Activated CD4-positive, alpha-beta memory T cell treated with anti-CD3 and anti-CD28 coated beads for 36 hours (primary cell): Measurements from ENCODE around the gene SLC35G6. TPM values are rescaled to one million over a fixed set of nuclear protein-coding genes. Genes with fewer than 3 reads are reported as not detected.
"Not testable (repeated sequence)": the region's sequence is repeated elsewhere in the genome, so short reads cannot be mapped to it uniquely, and the experiment has no call there.

Experiments
- CTCF ChIA-PET: fragments of 350-600 bp; sonication (Branson Sonifier 250); formaldehyde crosslinking; loops from one replicate; lab custom pipeline; 2021; ENCODE audit warnings: antibody characterized with exemption, inconsistent platforms; lab: Charles Lee
- POLR2A ChIA-PET: fragments of 350-600 bp; sonication (Branson Sonifier 250); formaldehyde crosslinking; loops from one replicate; lab custom pipeline; 2021; ENCODE audit warnings: antibody characterized with exemption; lab: Charles Lee
- DNase-seq: peaks from one replicate; pipeline ENCODE4 v3.0.0-alpha.2; 2020
- H3K27ac Mint-ChIP-seq: one replicate; pipeline ENCODE4 v1.8.0; 2021; ENCODE audit warnings: mixed read lengths
- H3K27me3 Mint-ChIP-seq: one replicate; pipeline ENCODE4 v1.8.0; 2021; ENCODE audit warnings: mixed read lengths
- H3K36me3 Mint-ChIP-seq: one replicate; pipeline ENCODE4 v1.8.0; 2021; ENCODE audit warnings: mixed read lengths
- H3K4me1 Mint-ChIP-seq: one replicate; pipeline ENCODE4 v1.8.0; 2021; ENCODE audit warnings: low read depth, mixed read lengths
- H3K4me3 Mint-ChIP-seq: one replicate; pipeline ENCODE4 v1.8.0; 2021; ENCODE audit warnings: mild to moderate bottlenecking, mixed read lengths
- H3K9me3 Mint-ChIP-seq: one replicate; pipeline ENCODE4 v1.8.0; 2021; ENCODE audit warnings: mixed read lengths
- intact Hi-C: fragments of 100-400 bp; cut with micrococcal nuclease; formaldehyde crosslinking; loops from one replicate; pipeline ENCODE4 v1.15.1; 2023
- total RNA-seq, 2 experiments: library from RNA; stranded (reverse); gene quantifications; one replicate each; pipeline ENCODE4 v1.2.3, GENCODE V29; 2021

The SLC35G6 gene
- total RNA-seq, 2 experiments from 2014 or later, result not detected

GRCh38 chr17:7469843-7470242 is 11.4 kb upstream of the SLC35G6 start:
- POLR2A ChIA-PET, intact Hi-C loops, H3K27me3 Mint-ChIP-seq, H3K36me3 Mint-ChIP-seq, H3K27ac Mint-ChIP-seq, H3K4me3 Mint-ChIP-seq, H3K9me3 Mint-ChIP-seq, DNase-seq: not testable (repeated sequence)
- CTCF ChIA-PET, result interaction anchor here (1.7 kb wide), 1 partner anchor 33 kb away, joined by 8 read pairs; no protein-coding TSS in a partner anchor
- peaks cover 13% of the 10 kb centered on the region for H3K4me1 Mint-ChIP-seq

- H3K27ac Mint-ChIP-seq, DNase-seq, intact Hi-C loops, H3K4me3 Mint-ChIP-seq, H3K36me3 Mint-ChIP-seq, H3K9me3 Mint-ChIP-seq, H3K27me3 Mint-ChIP-seq: not testable (repeated sequence)
- CTCF ChIA-PET, result interaction anchor here (1.4 to 1.7 kb wide), 2 partner anchors 34 to 90 kb away, joined by 4 to 8 read pairs; no protein-coding TSS in a partner anchor
- H3K4me1 Mint-ChIP-seq, result peaks cover 13% of the 10 kb centered on the region
- POLR2A ChIA-PET, result interaction anchor here (0.7 kb wide), 1 partner anchor 15 kb away, joined by 3 read pairs; no protein-coding TSS in a partner anchor
These were observed 10.7 kb upstream of the SLC35G6 start for GRCh38 chr17:7470457-7470973.

DNA sequence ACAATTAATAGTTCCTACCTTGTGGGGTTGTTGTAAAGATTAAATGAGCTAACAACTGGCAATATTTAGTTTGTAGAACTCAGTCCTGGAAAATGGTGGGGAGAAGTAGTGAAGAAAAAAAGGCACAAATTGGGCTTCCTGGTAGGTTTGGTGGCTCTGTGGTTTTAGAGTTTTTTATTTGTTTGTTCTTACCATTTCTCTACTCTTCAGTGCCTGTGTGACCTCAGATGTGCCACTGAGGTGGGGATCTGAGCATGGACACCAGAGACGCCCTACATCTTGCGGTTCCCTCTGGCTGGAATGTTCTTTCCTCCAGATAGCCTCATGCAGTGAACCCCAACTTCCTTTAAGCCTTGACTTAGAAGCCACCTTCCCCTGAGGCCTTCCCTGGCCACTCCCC is 9.5 kb upstream of the SLC35G6 start:
- POLR2A ChIA-PET, result no interaction called here
- peaks cover 25% of the 10 kb centered on the region for H3K4me1 Mint-ChIP-seq

DNA sequence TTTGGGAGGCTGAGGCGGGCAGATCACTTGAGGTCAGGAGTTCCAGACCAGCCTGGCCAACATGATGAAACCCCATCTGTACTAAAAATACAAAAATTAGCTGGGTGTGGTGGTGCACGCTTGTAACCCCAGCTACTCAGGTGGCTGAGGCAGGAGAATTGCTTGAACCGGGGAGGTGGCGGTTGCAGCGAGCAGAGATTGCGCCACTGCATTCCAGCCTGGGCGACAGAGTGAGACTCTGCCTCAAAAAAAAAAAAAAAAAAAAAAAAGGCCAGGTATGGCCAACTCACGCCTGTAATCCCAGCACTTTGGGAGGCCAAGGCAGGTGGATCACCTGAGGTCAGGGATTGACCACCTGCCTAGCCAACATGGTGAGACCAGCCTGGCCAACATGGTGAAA is 6.5 kb upstream of the SLC35G6 start:
- CTCF ChIA-PET, result interaction anchor here (1.6 to 6.2 kb wide), 2 partner anchors 38 to 119 kb away, joined by 4 to 54 read pairs; partner anchors contain the start of gene TMEM102
- H3K36me3 Mint-ChIP-seq, H3K9me3 Mint-ChIP-seq, H3K27me3 Mint-ChIP-seq, intact Hi-C loops, H3K4me3 Mint-ChIP-seq, DNase-seq, H3K27ac Mint-ChIP-seq, POLR2A ChIA-PET: not testable (repeated sequence)
- peaks cover 44% of the 10 kb centered on the region for H3K4me1 Mint-ChIP-seq

More for the DNA sequence above, 9.5 kb upstream of the SLC35G6 start:
- CTCF ChIA-PET, result interaction anchor here (1.4 kb wide), 1 partner anchor 89 kb away, joined by 4 read pairs; no protein-coding TSS in a partner anchor
- Mint-ChIP-seq H3K27me3 (no peaks in the 10 kb centered on the region), H3K27ac (peak overlapping the region; percentile 20), H3K9me3 (no peaks in the 10 kb centered on the region), H3K36me3 (no peaks in the 10 kb centered on the region), H3K4me3 (no peak overlapping the region)
- intact Hi-C loops, result no loop called here
- DNase-seq, result no peak

- peaks cover 51% of the 10 kb centered on the region for H3K4me1 Mint-ChIP-seq
- no peak overlapping the region for H3K4me3 Mint-ChIP-seq
- H3K9me3 Mint-ChIP-seq, result no peaks in the 10 kb centered on the region
- POLR2A ChIA-PET, result interaction anchor here (1.5 to 1.7 kb wide), 2 partner anchors 10 to 211 kb away, joined by 3 to 12 read pairs; partner anchors contain the start of gene TP53
- CTCF ChIA-PET, result interaction anchor here (1.0 to 6.2 kb wide), 5 partner anchors 22 to 120 kb away, joined by 3 to 54 read pairs (median 4); partner anchors contain the start of gene TMEM102
- peaks cover 3% of the 10 kb centered on the region for H3K36me3 Mint-ChIP-seq
- intact Hi-C loops, result no loop called here
- peak overlapping the region; percentile 59 for H3K27ac Mint-ChIP-seq
- no peaks in the 10 kb centered on the region for H3K27me3 Mint-ChIP-seq
- DNase-seq, result no peak
These were observed 5.4 kb upstream of the SLC35G6 start for GRCh38 chr17:7475764-7476422.

- no peak for DNase-seq
- CTCF ChIA-PET, result interaction anchor here (1.0 to 6.2 kb wide), 4 partner anchors 23 to 113 kb away, joined by 3 to 54 read pairs (median 4); partner anchors contain the start of gene TMEM102
- intact Hi-C loops, result no loop called here
- H3K4me1 Mint-ChIP-seq, result peaks cover 55% of the 10 kb centered on the region
- no peaks in the 10 kb centered on the region for H3K9me3 Mint-ChIP-seq
- peak overlapping the region; percentile 59 for H3K27ac Mint-ChIP-seq
- H3K36me3 Mint-ChIP-seq, result peaks cover 3% of the 10 kb centered on the region
- no peak overlapping the region for H3K4me3 Mint-ChIP-seq
- POLR2A ChIA-PET, result interaction anchor here (1.5 to 1.7 kb wide), 2 partner anchors 9 to 211 kb away, joined by 3 to 12 read pairs; partner anchors contain the start of gene TP53
- H3K27me3 Mint-ChIP-seq, result no peaks in the 10 kb centered on the region
These were observed 4.8 kb upstream of the SLC35G6 start for GRCh38 chr17:7476494-7476893.

DNA sequence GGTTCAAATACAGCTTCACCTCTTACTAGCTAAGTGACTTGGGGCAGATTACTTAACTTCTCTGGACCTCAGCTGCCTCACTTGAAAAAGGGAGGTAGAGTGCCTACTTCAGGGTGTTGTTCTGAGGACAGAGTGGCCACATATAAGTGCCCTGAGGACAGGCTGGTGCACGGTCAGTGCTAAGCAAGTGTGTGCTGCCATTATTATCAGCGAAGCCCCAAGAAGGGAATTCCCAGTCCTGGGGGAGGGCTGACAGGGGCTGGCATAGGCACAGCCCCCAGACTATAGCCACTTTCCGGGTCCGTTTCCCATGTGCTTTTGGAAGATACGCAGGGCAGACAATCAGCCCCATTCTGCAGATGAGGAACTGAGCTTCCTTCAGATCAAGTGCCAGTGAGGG is 4.3 kb upstream of the SLC35G6 start:
- Mint-ChIP-seq H3K27ac (peak overlapping the region; percentile 64), H3K9me3 (no peaks in the 10 kb centered on the region), H3K36me3 (peaks cover 3% of the 10 kb centered on the region), H3K4me1 (peaks cover 55% of the 10 kb centered on the region), H3K27me3 (no peaks in the 10 kb centered on the region), H3K4me3 (no peak overlapping the region)
- CTCF ChIA-PET, result interaction anchor here (2.2 to 6.2 kb wide), 2 partner anchors 23 to 40 kb away, joined by 5 to 54 read pairs; partner anchors contain the start of gene TMEM102
- DNase-seq, result no peak
- POLR2A ChIA-PET, result interaction anchor here (1.5 to 1.7 kb wide), 2 partner anchors 9 to 210 kb away, joined by 3 to 12 read pairs; partner anchors contain the start of gene TP53
- intact Hi-C loops, result no loop called here

DNA sequence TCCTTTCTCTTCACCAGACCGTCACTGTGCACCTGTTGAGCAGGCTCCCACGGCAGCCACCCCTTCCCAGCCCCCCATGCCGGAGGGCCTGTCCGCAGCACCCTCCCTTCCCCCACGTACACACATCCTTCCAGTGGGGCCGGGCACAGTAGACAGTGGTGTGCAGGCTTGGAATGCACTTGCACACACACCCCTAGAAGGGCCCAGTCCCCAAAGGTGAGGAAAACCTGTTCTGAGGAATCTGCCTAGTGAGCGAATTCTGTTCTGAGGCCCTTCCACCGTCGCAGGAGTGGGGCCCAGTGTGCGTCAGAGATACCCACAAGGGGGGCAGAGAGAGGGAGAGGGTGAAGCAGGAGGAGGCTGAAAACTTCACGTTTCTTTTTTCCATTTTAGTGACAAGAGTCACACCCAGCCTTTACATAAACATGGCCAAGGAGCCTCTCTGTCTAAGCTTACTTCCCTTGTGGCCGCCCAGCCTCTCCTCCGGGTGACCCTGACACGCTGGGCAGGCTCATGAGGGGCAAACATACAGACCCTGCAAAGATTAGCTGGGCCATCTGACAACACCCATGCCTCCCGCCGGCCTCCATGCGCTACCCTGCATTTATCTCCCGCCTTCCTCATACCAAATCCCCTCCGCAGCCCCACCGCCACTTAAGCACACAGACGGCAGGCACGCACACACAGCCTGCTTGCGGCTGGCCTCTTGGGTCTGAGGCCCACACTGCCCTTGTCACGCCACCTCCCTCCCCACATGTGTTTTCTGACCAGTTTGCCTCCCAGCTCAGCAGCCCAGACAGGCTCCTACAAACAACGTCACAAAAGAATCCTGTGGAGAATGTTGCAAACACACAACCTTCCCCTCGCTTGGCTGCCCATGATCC is 3.6 kb upstream of the SLC35G6 start:
- ChIA-PET CTCF (interaction anchor here (1.5 to 6.2 kb wide), 3 partner anchors 24 to 153 kb away, joined by 4 to 54 read pairs (median 5); partner anchors contain the start of gene TMEM102), POLR2A (interaction anchor here (1.1 to 1.5 kb wide), 2 partner anchors 93 to 210 kb away, joined by 3 to 4 read pairs; partner anchors contain the start of gene TP53)
- Mint-ChIP-seq H3K4me3 (peak overlapping the region; percentile 86), H3K27ac (peak overlapping the region; percentile 78), H3K27me3 (no peaks in the 10 kb centered on the region), H3K36me3 (peaks cover 3% of the 10 kb centered on the region), H3K9me3 (no peaks in the 10 kb centered on the region), H3K4me1 (peaks cover 59% of the 10 kb centered on the region)
- DNase-seq, result no peak
- intact Hi-C loops, result no loop called here

DNA sequence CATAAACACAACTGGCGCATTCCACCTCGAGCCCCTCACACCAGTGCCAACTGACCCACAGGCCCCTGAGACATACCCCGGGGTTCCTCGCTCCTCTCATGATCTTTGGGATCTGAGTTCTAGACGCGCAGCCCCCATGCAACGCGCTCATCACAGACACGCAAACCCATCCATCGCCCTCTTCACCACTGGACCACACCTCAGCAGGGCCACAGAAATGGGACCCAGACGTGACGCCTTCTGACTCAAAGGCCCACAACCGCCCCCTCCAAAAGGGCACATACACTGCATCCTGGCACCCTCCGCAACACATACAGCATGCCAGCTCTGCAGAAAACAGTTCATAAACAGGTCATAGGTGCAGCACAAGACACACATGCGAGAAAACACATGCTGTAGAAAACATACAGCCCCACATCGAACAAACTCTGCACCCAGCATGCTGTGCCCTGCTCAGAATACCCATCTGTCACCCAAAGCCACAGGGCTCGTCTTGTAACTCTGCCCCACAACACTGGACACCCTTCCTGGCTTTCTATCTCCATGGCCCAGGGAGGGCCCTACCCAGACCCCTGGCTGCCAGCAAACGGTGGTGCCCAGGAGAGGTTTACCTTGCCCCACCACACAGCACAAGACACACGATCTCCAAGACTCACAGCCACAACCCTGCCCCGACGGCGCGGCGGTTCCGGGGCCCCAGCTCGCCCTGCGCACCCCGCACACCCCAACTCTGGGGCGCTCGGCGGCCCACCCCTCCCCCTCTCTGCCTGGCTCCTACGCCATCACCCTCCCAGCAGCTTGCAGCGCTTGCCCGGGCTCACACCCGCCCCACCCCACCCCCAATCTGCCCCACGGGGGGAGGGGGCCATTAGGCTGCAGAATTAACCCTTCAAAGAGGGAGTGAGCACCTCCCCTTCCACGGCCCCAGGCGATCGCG is 2.7 kb upstream of the SLC35G6 start:
- Mint-ChIP-seq H3K36me3 (peaks cover 3% of the 10 kb centered on the region), H3K4me3 (peak overlapping the region; percentile 86), H3K27me3 (no peaks in the 10 kb centered on the region), H3K4me1 (peaks cover 62% of the 10 kb centered on the region), H3K9me3 (no peaks in the 10 kb centered on the region), H3K27ac (peak overlapping the region; percentile 78)
- ChIA-PET CTCF (interaction anchor here (1.5 to 6.2 kb wide), 2 partner anchors 42 to 154 kb away, joined by 4 to 54 read pairs; partner anchors contain the start of gene TMEM102), POLR2A (interaction anchor here (0.6 to 1.2 kb wide), 5 partner anchors 42 to 208 kb away, joined by 3 to 6 read pairs (median 4); partner anchors contain the start of genes NEURL4 and TP53)
- peak; percentile 71 for DNase-seq
- intact Hi-C loops, result loop anchor here (1.0 kb wide), 1 partner anchor 23 kb away; no protein-coding TSS in a partner anchor
